CD4-positive, alpha-beta T cell (primary cell): ENCODE data around the gene TRAF5. TPM values are rescaled to one million over a fixed set of nuclear protein-coding genes. Genes with fewer than 3 reads are reported as not detected.
A peak's percentile ranks its signal among the peaks of the same experiment; 100 is the strongest.

ENCODE experiments used
- ATAC-seq: fragments of 200-7000 bp; cut with Tn5 transposase; one replicate; pipeline ENCODE4 v1.10.0; 2022; ENCODE audit warnings: mild to moderate bottlenecking; ENCODE audit not compliant: poor library complexity
- CTCF ChIA-PET: fragments of 350-600 bp; sonication (Branson Sonifier 250); formaldehyde crosslinking; loops from one replicate; lab custom pipeline; 2021; ENCODE audit warnings: antibody characterized with exemption, inconsistent platforms; lab: Charles Lee
- POLR2A ChIA-PET: fragments of 350-600 bp; sonication (Branson Sonifier 250); formaldehyde crosslinking; loops from one replicate; lab custom pipeline; 2021; ENCODE audit warnings: antibody characterized with exemption, inconsistent platforms; lab: Charles Lee
- DNase-seq, 14 experiments: peaks; one replicate each; pipeline ENCODE4 v3.0.0-alpha.2; 2013 to 2020; ENCODE audit warnings: mixed read lengths in 2 of 14
- H3K27ac ChIP-seq, 2 donors: one replicate each; pipeline versions ENCODE4 v1.5.1 to v1.7.0; 2013; ENCODE audit warnings: low read length in 2 of 2, low read depth in 1 of 2, mild to moderate bottlenecking in 1 of 2
- H3K27me3 ChIP-seq, 2 experiments: 1 replicate in 1 of 2; 2 replicates in 1 of 2; pipeline versions ENCODE4 v1.6.1 to v1.7.0; 2013; ENCODE audit warnings: low read length in 2 of 2, control low read depth in 1 of 2, mild to moderate bottlenecking in 1 of 2, moderate library complexity in 1 of 2; ENCODE audit not compliant: insufficient read depth in 2 of 2, control insufficient read depth in 1 of 2
- H3K36me3 ChIP-seq: one replicate; pipeline ENCODE4 v1.6.1; 2013; ENCODE audit warnings: low read length, control low read depth; ENCODE audit not compliant: insufficient read depth
- H3K4me1 ChIP-seq: one replicate; pipeline ENCODE4 v1.6.1; 2013; ENCODE audit warnings: low read length, control low read depth; ENCODE audit not compliant: insufficient read depth
- H3K4me3 ChIP-seq: one replicate; pipeline ENCODE4 v1.5.1; 2013; ENCODE audit warnings: mild to moderate bottlenecking, low read length, moderate library complexity
- H3K9me3 ChIP-seq, 2 experiments: 1 replicate in 1 of 2; 2 replicates in 1 of 2; pipeline versions ENCODE4 v1.6.1 to v1.7.0; 2013; ENCODE audit warnings: low read length in 2 of 2, mild to moderate bottlenecking in 2 of 2, control low read depth in 1 of 2, moderate library complexity in 1 of 2; ENCODE audit not compliant: control insufficient read depth in 1 of 2, insufficient read depth in 1 of 2
- H3K27ac Mint-ChIP-seq: one replicate; pipeline ENCODE4 v1.8.0; 2020; ENCODE audit warnings: mixed read lengths
- H3K27me3 Mint-ChIP-seq: one replicate; pipeline ENCODE4 v1.8.0; 2021; ENCODE audit warnings: mixed read lengths
- H3K36me3 Mint-ChIP-seq: one replicate; pipeline ENCODE4 v1.8.0; 2021; ENCODE audit warnings: low read depth, mixed read lengths
- H3K4me1 Mint-ChIP-seq: one replicate; pipeline ENCODE4 v1.8.0; 2021; ENCODE audit warnings: low read depth, mixed read lengths
- H3K4me3 Mint-ChIP-seq: one replicate; pipeline ENCODE4 v1.8.0; 2020; ENCODE audit warnings: mild to moderate bottlenecking, mixed read lengths
- H3K9me3 Mint-ChIP-seq: one replicate; pipeline ENCODE4 v1.8.0; 2020; ENCODE audit warnings: mixed read lengths
- CTCF ChIP-seq: fragments of 200-600 bp; IDR thresholded peaks from one replicate; pipeline ENCODE4 v1.8.0; 2022; ENCODE audit warnings: antibody characterized with exemption, mild to moderate bottlenecking
- intact Hi-C, 2 experiments: fragments of 100-400 bp; cut with DNase I in 1 of 2; cut with micrococcal nuclease in 1 of 2; formaldehyde crosslinking; loops; one replicate each; pipeline versions ENCODE4 v1.15.1 to v1.9.0; 2023 to 2025; cut with DNase I, micrococcal nuclease
- total RNA-seq, 174 experiments: library from RNA in 2 of 174; stranded (reverse) in 2 of 174; gene quantifications; one replicate each; pipeline ENCODE4 v1.2.3 and lab custom pipeline; 2021 to 2026

Gene TRAF5
- total RNA-seq, 2 experiments from 2014 or later, result 21.9 to 23.2 TPM

DNA sequence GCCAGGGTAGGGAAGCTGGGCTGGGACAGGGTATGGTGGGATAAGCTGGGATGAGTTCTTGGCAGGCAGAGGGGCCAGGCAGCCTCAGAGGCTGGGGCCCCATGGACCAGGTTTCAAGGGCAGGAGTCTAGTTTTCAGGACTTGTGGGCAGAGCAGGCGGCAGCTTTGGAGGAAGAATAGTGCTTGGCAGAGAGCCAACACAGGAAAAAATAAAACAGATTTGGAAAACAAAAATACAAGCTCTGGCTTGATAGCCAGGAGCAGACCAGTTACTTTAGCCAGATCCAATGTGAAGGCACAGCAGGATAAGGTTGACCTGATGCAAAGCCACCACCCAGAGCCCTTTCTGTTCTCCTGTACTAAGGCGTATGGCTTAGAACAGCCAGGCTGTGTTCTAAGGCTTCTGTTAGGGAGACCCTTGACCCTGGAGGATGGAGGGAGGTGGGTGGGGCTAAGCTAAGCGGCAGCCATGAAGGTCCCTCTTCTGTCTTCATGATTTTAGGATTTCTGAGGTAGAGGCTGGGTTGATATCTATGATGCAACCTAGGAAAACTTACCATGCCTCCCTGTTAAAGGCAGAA, 5.5 kb downstream of the TRAF5 start:
- Mint-ChIP-seq H3K4me3 (peak overlapping the region; percentile 35), H3K36me3 (peaks cover 12% of the 10 kb centered on the region), H3K27ac (peak overlapping the region; percentile 83), H3K9me3 (no peaks in the 10 kb centered on the region), H3K27me3 (no peaks in the 10 kb centered on the region), H3K4me1 (peaks cover 93% of the 10 kb centered on the region)
- H3K27me3 ChIP-seq, result no peaks in the 10 kb centered on the region
- no peak for ATAC-seq
- intact Hi-C loops, result no loop called here
- CTCF ChIA-PET, result no interaction called here
- H3K9me3 ChIP-seq, result no peaks in the 10 kb centered on the region
- DNase-seq, result no peak
- peak overlapping the region in 1 of 2 donors; percentile 35 for H3K27ac ChIP-seq
- no peak for TF ChIP-seq CTCF
- POLR2A ChIA-PET, result no interaction called here
- H3K36me3 ChIP-seq, result peaks cover 3% of the 10 kb centered on the region
- peaks cover 94% of the 10 kb centered on the region for H3K4me1 ChIP-seq
- H3K4me3 ChIP-seq, result no peak overlapping the region

DNA sequence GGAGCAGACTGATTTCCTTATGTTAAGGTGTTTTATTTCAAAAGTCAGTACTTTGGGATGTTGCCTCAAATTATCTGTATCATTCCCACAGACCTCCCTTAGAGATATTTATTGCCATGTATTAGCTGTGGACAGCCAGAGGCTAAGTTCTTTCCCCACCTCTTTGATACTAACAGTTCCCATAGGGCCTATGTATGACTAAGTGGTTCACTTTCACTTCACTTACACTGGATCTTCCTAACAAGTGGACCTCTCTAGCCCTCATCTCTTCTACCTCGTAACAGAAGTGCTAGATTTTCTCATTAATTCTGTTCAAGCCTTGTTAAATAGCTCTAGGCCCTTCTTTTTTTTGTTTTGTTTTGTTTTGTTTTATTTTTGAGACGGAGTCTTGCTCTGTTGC, 6.2 kb downstream of the TRAF5 start:
- ATAC-seq (no peak), DNase-seq (no peak)
- Histone ChIP-seq H3K27me3 (no peaks in the 10 kb centered on the region), H3K27ac (no peak overlapping the region), H3K4me1 (peaks cover 98% of the 10 kb centered on the region), H3K36me3 (peaks cover 3% of the 10 kb centered on the region), H3K4me3 (no peak overlapping the region), H3K9me3 (no peaks in the 10 kb centered on the region)
- H3K4me3 Mint-ChIP-seq, result no peak overlapping the region
- peaks cover 10% of the 10 kb centered on the region for H3K36me3 Mint-ChIP-seq
- no peaks in the 10 kb centered on the region for H3K9me3 Mint-ChIP-seq
- intact Hi-C loops, result no loop called here
- H3K4me1 Mint-ChIP-seq, result peaks cover 93% of the 10 kb centered on the region
- no peak for TF ChIP-seq CTCF
- CTCF ChIA-PET, result no interaction called here
- peak overlapping the region; percentile 83 for H3K27ac Mint-ChIP-seq
- POLR2A ChIA-PET, result no interaction called here
- no peaks in the 10 kb centered on the region for H3K27me3 Mint-ChIP-seq

- ATAC-seq, result no peak
- H3K4me1 ChIP-seq, result peaks cover 98% of the 10 kb centered on the region
- peak overlapping the region; percentile 9 to 22 for H3K27ac ChIP-seq
- H3K9me3 ChIP-seq, result no peaks in the 10 kb centered on the region
- no peak overlapping the region for H3K4me3 ChIP-seq
- peaks cover 10% of the 10 kb centered on the region for H3K36me3 Mint-ChIP-seq
- no peak for DNase-seq
- no peaks in the 10 kb centered on the region for H3K27me3 Mint-ChIP-seq
- CTCF ChIA-PET, result no interaction called here
- no peak overlapping the region for H3K4me3 Mint-ChIP-seq
- TF ChIP-seq CTCF, result no peak
- peaks cover 92% of the 10 kb centered on the region for H3K4me1 Mint-ChIP-seq
- peaks cover 5% of the 10 kb centered on the region for H3K36me3 ChIP-seq
- POLR2A ChIA-PET, result interaction anchor here (0.6 kb wide), 1 partner anchor 10 kb away, joined by 3 read pairs; no protein-coding TSS in a partner anchor
- no peaks in the 10 kb centered on the region for H3K27me3 ChIP-seq
- H3K27ac Mint-ChIP-seq, result peak overlapping the region; percentile 83
- no peaks in the 10 kb centered on the region for H3K9me3 Mint-ChIP-seq
- intact Hi-C loops, result no loop called here
These were observed 7.3 kb downstream of the TRAF5 start for GRCh38 chr1:211333906-211334305.
